Endothelial cell of umbilical vein (primary cell): Measurements from ENCODE around the gene DCUN1D2. TPM values are rescaled to one million over a fixed set of nuclear protein-coding genes. Genes with fewer than 3 reads are reported as not detected.

ENCODE experiments used
- BruUV-seq: library from RNA; stranded (reverse); fragments of 400-500 nt; replicated peaks from 2 replicates; lab custom pipeline; 2021; lab: Mats Ljungman, UMichigan
- CTCF ChIA-PET: fragments of 300-600, 350-600 bp; sonication (Branson Sonifier 250); formaldehyde crosslinking; loops from one replicate; lab custom pipeline; 2021; ENCODE audit warnings: antibody characterized with exemption, inconsistent platforms; lab: Charles Lee
- POLR2A ChIA-PET: fragments of 300-600, 350-600 bp; sonication (Branson Sonifier 250); formaldehyde crosslinking; loops from one replicate; lab custom pipeline; 2021; ENCODE audit warnings: antibody characterized with exemption, inconsistent platforms; lab: Charles Lee
- DNase-seq: peaks from one replicate; pipeline ENCODE4 v3.0.0-alpha.2; 2011; ENCODE audit warnings: low read depth, low spot score
- FAIRE-seq: peaks from 2 replicates; lab custom pipeline; 2011; peaks lifted over from hg19 to GRCh38; lab: Jason Lieb, UNC
- H2AFZ ChIP-seq: 2 replicates; pipeline ENCODE4 v1.6.0; 2012; ENCODE audit warnings: low read depth, low read length, control low read depth, inconsistent platforms
- H3K27ac ChIP-seq: 2 replicates; pipeline ENCODE4 v1.5.1; 2011; ENCODE audit warnings: low read depth, mild to moderate bottlenecking, control low read depth, low read length, moderate library complexity; ENCODE audit not compliant: insufficient read depth
- H3K27me3 ChIP-seq, 2 experiments: 2 replicates each; pipeline versions ENCODE4 v1.6.0 to v1.6.1; 2011; ENCODE audit warnings: low read length in 2 of 2, mixed read lengths in 1 of 2; ENCODE audit not compliant: control insufficient read depth in 2 of 2, insufficient read depth in 2 of 2
- H3K36me3 ChIP-seq, 2 experiments: 2 replicates in 1 of 2; 3 replicates in 1 of 2; pipeline ENCODE4 v1.5.1; 2011; ENCODE audit warnings: low read length in 2 of 2, mild to moderate bottlenecking in 1 of 2, moderate library complexity in 1 of 2; ENCODE audit not compliant: control insufficient read depth in 2 of 2, insufficient read depth in 2 of 2; ENCODE audit errors: extremely low read depth in 1 of 2
- H3K4me1 ChIP-seq: 3 replicates; pipeline ENCODE4 v1.5.1; 2011; ENCODE audit warnings: mild to moderate bottlenecking, low read length; ENCODE audit not compliant: control insufficient read depth, insufficient read depth; ENCODE audit errors: extremely low read depth
- H3K4me2 ChIP-seq: 2 replicates; pipeline ENCODE4 v1.6.1; 2011; ENCODE audit warnings: low read length, control low read depth, mixed read lengths; ENCODE audit not compliant: insufficient read depth
- H3K4me3 ChIP-seq, 3 experiments: fragments of 200-600 bp in 1 of 3; sonication (generic), shearing (Covaris generic) in 1 of 3; replicated peaks in 1 of 3; 2 replicates each; pipeline ENCODE4 v1.5.1; 2011 to 2016; ENCODE audit warnings: control low read depth in 3 of 3, low read length in 3 of 3, mild to moderate bottlenecking in 2 of 3, inconsistent platforms in 1 of 3, low read depth in 1 of 3, moderate library complexity in 1 of 3; ENCODE audit not compliant: insufficient read depth in 1 of 3
- H3K79me2 ChIP-seq: 2 replicates; pipeline ENCODE4 v1.6.0; 2012; ENCODE audit warnings: low read length, inconsistent platforms; ENCODE audit not compliant: control insufficient read depth, insufficient read depth
- H3K9ac ChIP-seq: replicated peaks from 2 replicates; pipeline ENCODE3; 2011; ENCODE audit warnings: low read length, control low read depth; ENCODE audit not compliant: insufficient read depth; ENCODE audit errors: extremely low read depth
- H3K9me1 ChIP-seq: replicated peaks from 3 replicates; pipeline ENCODE4 v1.6.0; 2011; ENCODE audit warnings: mild to moderate bottlenecking, low read length; ENCODE audit not compliant: control insufficient read depth, insufficient read depth; ENCODE audit errors: extremely low read depth
- H3K9me3 ChIP-seq: replicated peaks from 2 replicates; pipeline ENCODE4 v1.5.1; 2012; ENCODE audit warnings: low read length, inconsistent platforms; ENCODE audit not compliant: control insufficient read depth, insufficient read depth
- H4K20me1 ChIP-seq: replicated peaks from 2 replicates; pipeline ENCODE3; 2011; ENCODE audit warnings: mild to moderate bottlenecking, low read length; ENCODE audit not compliant: control insufficient read depth, insufficient read depth; ENCODE audit errors: extremely low read depth
- CTCF ChIP-seq, 2 donors: IDR thresholded peaks; 1 replicate in 1 of 2; 2 replicates in 1 of 2; pipeline ENCODE4 v1.5.1; 2011; ENCODE audit warnings: low read length in 2 of 2, mild to moderate bottlenecking in 2 of 2, moderate library complexity in 2 of 2, control low read depth in 1 of 2, inconsistent platforms in 1 of 2, low read depth in 1 of 2; ENCODE audit not compliant: insufficient read depth in 1 of 2; ENCODE audit errors: extremely low read depth in 1 of 2
- EZH2 ChIP-seq: IDR thresholded peaks from 2 replicates; pipeline ENCODE4 v1.6.1; 2012; ENCODE audit warnings: borderline replicate concordance, low read depth, mild to moderate bottlenecking, moderate library complexity, low read length, inconsistent platforms; ENCODE audit not compliant: severe bottlenecking
- FOS ChIP-seq: IDR thresholded peaks from 2 replicates; pipeline ENCODE4 v1.6.1; 2011; ENCODE audit warnings: mild to moderate bottlenecking, low read length, moderate library complexity, borderline replicate concordance; ENCODE audit not compliant: insufficient read depth
- GATA2 ChIP-seq: IDR thresholded peaks from 2 replicates; pipeline ENCODE4 v1.7.0; 2011; ENCODE audit warnings: low read depth, mild to moderate bottlenecking, moderate library complexity, mixed read lengths, low read length; ENCODE audit not compliant: insufficient read length, insufficient read depth
- JUN ChIP-seq: IDR thresholded peaks from 2 replicates; pipeline ENCODE4 v1.6.1; 2011; ENCODE audit warnings: borderline replicate concordance, low read depth; ENCODE audit not compliant: insufficient read length, insufficient read depth
- MAX ChIP-seq: IDR thresholded peaks from 2 replicates; pipeline ENCODE4 v1.6.1; 2011; ENCODE audit not compliant: insufficient read depth, insufficient read length
- MYC ChIP-seq: IDR thresholded peaks from one replicate; pipeline ENCODE4 v1.6.1; 2011; ENCODE audit warnings: mild to moderate bottlenecking, low read depth, low read length
- POLR2A ChIP-seq: IDR thresholded peaks from 2 replicates; pipeline ENCODE4 v1.6.1; 2012; ENCODE audit warnings: low read depth, mild to moderate bottlenecking, control low read depth, low read length
- POLR2AphosphoS5 ChIP-seq: IDR thresholded peaks from 2 replicates; pipeline ENCODE4 v1.6.1; 2012; ENCODE audit warnings: low read depth, mild to moderate bottlenecking, control low read depth, low read length, moderate library complexity; ENCODE audit not compliant: insufficient read depth
- dilution Hi-C: fragments of 300-500 bp; cut with MboI; formaldehyde crosslinking; loops from one replicate; pipeline ENCODE4 v1.15.0; 2019; ENCODE audit warnings: low sequenced_read_pairs; ENCODE audit not compliant: extremely low pct_ligation_motif_present
- intact Hi-C: fragments of 100-400 bp; cut with micrococcal nuclease; formaldehyde crosslinking; loops from one replicate; pipeline ENCODE4 v1.10.0; 2022
- polyA plus RNA-seq, 4 experiments: library from polyadenylated mRNA; depleted of rRNA in 3 of 4; stranded (reverse) in 3 of 4; unstranded in 1 of 4; fragments of >200 nt; gene quantifications; 2 replicates each; pipeline versions ENCODE4 v1.2.1 to v1.2.3, GENCODE V29; 2011 to 2012; ENCODE audit warnings: missing spikeins in 1 of 4
- total RNA-seq: library from RNA; stranded (reverse); gene quantifications from 2 replicates; pipeline ENCODE4 v1.2.3, GENCODE V29; 2021

Gene DCUN1D2
- total and polyA plus RNA-seq, 2 donors (not counting 3 experiments of a cell fraction or from before 2014, with no cell fraction given), result 10.5 to 24.9 TPM

- Histone ChIP-seq H3K4me2 (no peak within 1 kb of the TSS), H2AFZ (no peak within 1 kb of the TSS), H3K4me3 (no peak within 1 kb of the TSS), H3K27ac (no peak within 1 kb of the TSS), H3K9me1 (no peaks in the 10 kb centered on the region), H4K20me1 (no peaks in the 10 kb centered on the region), H3K9ac (no peak within 1 kb of the TSS), H3K79me2 (no peaks in the 10 kb centered on the region), H3K36me3 (peaks cover 0 to 5% of the 10 kb centered on the region in 2 experiments), H3K4me1 (peaks cover 4% of the 10 kb centered on the region), H3K27me3 (no peaks in the 10 kb centered on the region), H3K9me3 (no peaks in the 10 kb centered on the region)
- DNase-seq, result no peak
- BruUV-seq, result no TSS peak
- dilution Hi-C loops, result no loop called here
- TF ChIP-seq JUN (no peak), POLR2AphosphoS5 (no peak)
- no peak for FAIRE-seq
- ChIA-PET CTCF (interaction anchor here (1.6 to 2.0 kb wide), 2 partner anchors 109 kb away, joined by 4 to 7 read pairs; no protein-coding TSS in a partner anchor), POLR2A (no interaction called here)
- intact Hi-C loops, result no loop called here
Observed at GRCh38 chr13:113452942-113453901, 37.3 kb downstream of the DCUN1D2 start, which contains the start of gene ADPRHL1. Gene ADPRHL1, minus strand, starts transcription at chr13:113453488. Its CDS starts 51 bp downstream, at chr13:113453437.

GRCh38 chr13:113452466-113452865, 38.0 kb downstream of the DCUN1D2 start:
- Histone ChIP-seq H3K9me1 (no peaks in the 10 kb centered on the region), H3K36me3 (peaks cover 0 to 5% of the 10 kb centered on the region in 2 experiments), H3K4me2 (no peak overlapping the region), H2AFZ (no peak overlapping the region), H3K4me3 (no peak overlapping the region), H3K4me1 (peaks cover 4% of the 10 kb centered on the region), H3K79me2 (no peaks in the 10 kb centered on the region), H3K27ac (no peak overlapping the region), H3K27me3 (no peaks in the 10 kb centered on the region), H3K9me3 (no peaks in the 10 kb centered on the region), H3K9ac (no peak overlapping the region), H4K20me1 (no peaks in the 10 kb centered on the region)
- TF ChIP-seq POLR2AphosphoS5 (no peak), MAX (no peak), FOS (no peak), JUN (no peak), EZH2 (no peak), MYC (no peak), GATA2 (no peak), POLR2A (no peak), CTCF (IDR thresholded peaks at IDR 0.05; ENCODE audit: extremely low read depth in 1 of 2, insufficient read depth in 1 of 2, low read depth in 1 of 2, low read length in 2 of 2) (no peak)
- no peak for FAIRE-seq
- intact Hi-C loops, result no loop called here
- dilution Hi-C loops, result no loop called here
- BruUV-seq, result no TSS peak
- CTCF ChIA-PET, result interaction anchor here (1.6 kb wide), 1 partner anchor 110 kb away, joined by 4 read pairs; no protein-coding TSS in a partner anchor
- POLR2A ChIA-PET, result no interaction called here
- DNase-seq, result no peak
